ENCODE data around the gene TJP1.
"Not testable (repeated sequence)": the region's sequence is repeated elsewhere in the genome, so short reads cannot be mapped to it uniquely, and the experiment has no call there.

Gene TJP1

GRCh38 chr15:29792426-29793159 is 29.7 kb downstream of the TJP1 start:
- peak; percentile 77 for DNase-seq (ENCODE audit: low read depth)
- peaks cover 13% of the 10 kb centered on the region for H3K36me3 ChIP-seq (ENCODE audit: control insufficient read depth, insufficient read depth, low read length, severe bottlenecking)
- H3K4me1 ChIP-seq (ENCODE audit: control insufficient read depth, insufficient read depth, low read length): peaks cover 16% of the 10 kb centered on the region
- no peak overlapping the region for H3K9ac ChIP-seq (ENCODE audit: low read length)
- H3K4me3 ChIP-seq (ENCODE audit: low read length): no peak overlapping the region
- no peaks in the 10 kb centered on the region for H3K9me3 ChIP-seq (ENCODE audit: control insufficient read depth, low read length)
- H3K27me3 ChIP-seq (replicated peaks; ENCODE audit: control insufficient read depth, insufficient read depth, low read length): no peaks in the 10 kb centered on the region

- Histone ChIP-seq H3K27me3 (replicated peaks; ENCODE audit: control insufficient read depth, insufficient read depth, low read length) (no peaks in the 10 kb centered on the region), H3K4me1 (ENCODE audit: control insufficient read depth, insufficient read depth, low read length) (peaks cover 16% of the 10 kb centered on the region), H3K36me3 (ENCODE audit: control insufficient read depth, insufficient read depth, low read length, severe bottlenecking) (peaks cover 13% of the 10 kb centered on the region), H3K9me3 (ENCODE audit: control insufficient read depth, low read length) (no peaks in the 10 kb centered on the region), H3K4me3 (ENCODE audit: low read length) (no peak overlapping the region), H3K9ac (ENCODE audit: low read length) (no peak overlapping the region)
- no peak for DNase-seq (ENCODE audit: low read depth)
Measured at GRCh38 chr15:29790607-29791006, 31.7 kb downstream of the TJP1 start.

GRCh38 chr15:29789871-29790270 is 32.4 kb downstream of the TJP1 start:
- no peak for DNase-seq (ENCODE audit: low read depth)
- H3K9me3 ChIP-seq (ENCODE audit: control insufficient read depth, low read length): no peaks in the 10 kb centered on the region
- peaks cover 20% of the 10 kb centered on the region for H3K4me1 ChIP-seq (ENCODE audit: control insufficient read depth, insufficient read depth, low read length)
- peaks cover 13% of the 10 kb centered on the region for H3K36me3 ChIP-seq (ENCODE audit: control insufficient read depth, insufficient read depth, low read length, severe bottlenecking)
- no peak overlapping the region for H3K4me3 ChIP-seq (ENCODE audit: low read length)
- no peaks in the 10 kb centered on the region for H3K27me3 ChIP-seq (replicated peaks; ENCODE audit: control insufficient read depth, insufficient read depth, low read length)
- H3K9ac ChIP-seq (ENCODE audit: low read length): no peak overlapping the region

DNA sequence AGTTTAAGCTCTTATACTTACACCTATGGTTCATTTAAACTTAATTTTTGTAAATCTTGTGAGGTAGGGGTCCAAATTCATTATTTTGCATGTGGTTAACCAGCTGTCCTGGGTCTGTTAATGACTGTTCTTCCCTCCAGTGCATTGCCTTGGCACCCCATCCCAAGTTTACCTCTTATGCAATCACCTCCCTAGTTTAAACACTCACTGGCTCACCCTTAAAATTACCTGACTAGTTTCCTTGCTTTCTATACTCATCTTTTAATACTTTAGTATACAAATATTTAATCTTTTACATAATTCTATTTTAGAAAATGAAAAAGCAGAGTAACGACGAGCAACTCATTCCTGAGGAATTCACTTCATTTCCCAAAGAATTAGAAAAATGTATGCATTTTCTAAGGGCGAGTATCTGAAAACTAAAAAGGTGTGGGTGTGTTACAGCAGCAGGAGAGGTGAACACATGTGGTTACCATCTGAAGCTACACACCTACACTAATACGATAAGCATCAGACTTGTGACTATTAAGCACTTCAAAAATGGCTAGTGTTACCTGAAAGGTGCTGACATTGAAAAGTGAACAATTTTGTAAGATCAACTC is 33.7 kb downstream of the TJP1 start:
- Histone ChIP-seq H3K9me3 (ENCODE audit: control insufficient read depth, low read length) (no peaks in the 10 kb centered on the region), H3K27me3 (replicated peaks; ENCODE audit: control insufficient read depth, insufficient read depth, low read length) (no peaks in the 10 kb centered on the region), H3K4me1 (ENCODE audit: control insufficient read depth, insufficient read depth, low read length) (peaks cover 20% of the 10 kb centered on the region), H3K4me3 (ENCODE audit: low read length) (no peak overlapping the region), H3K36me3 (ENCODE audit: control insufficient read depth, insufficient read depth, low read length, severe bottlenecking) (peaks cover 4% of the 10 kb centered on the region), H3K9ac (ENCODE audit: low read length) (no peak overlapping the region)
- DNase-seq (ENCODE audit: low read depth): peak; percentile 28

DNA sequence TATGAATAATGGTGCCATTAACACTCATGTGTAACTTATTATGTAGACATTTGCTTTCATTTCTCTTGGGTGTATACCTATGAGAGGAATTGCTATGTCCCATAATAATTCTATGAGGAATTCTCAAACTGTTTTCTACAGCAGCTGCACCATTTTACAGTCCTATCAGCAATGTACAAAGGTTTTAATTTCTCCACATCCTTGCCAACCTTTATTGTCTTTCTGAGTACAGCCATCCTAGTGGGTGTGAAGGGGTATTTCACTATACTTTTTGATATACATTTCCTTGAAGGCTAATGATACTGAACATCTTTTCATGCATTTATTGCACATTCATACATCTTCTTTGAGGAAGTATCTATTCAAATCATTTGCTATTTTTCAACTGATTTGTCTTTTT is 34.5 kb downstream of the TJP1 start:
- no peaks in the 10 kb centered on the region for H3K36me3 ChIP-seq (ENCODE audit: control insufficient read depth, insufficient read depth, low read length, severe bottlenecking)
- no peaks in the 10 kb centered on the region for H3K27me3 ChIP-seq (replicated peaks; ENCODE audit: control insufficient read depth, insufficient read depth, low read length)
- H3K9ac ChIP-seq (ENCODE audit: low read length): no peak overlapping the region
- H3K4me1 ChIP-seq (ENCODE audit: control insufficient read depth, insufficient read depth, low read length): peaks cover 20% of the 10 kb centered on the region
- no peaks in the 10 kb centered on the region for H3K9me3 ChIP-seq (ENCODE audit: control insufficient read depth, low read length)
- no peak overlapping the region for H3K4me3 ChIP-seq (ENCODE audit: low read length)
- DNase-seq (ENCODE audit: low read depth): no peak

GRCh38 chr15:29785642-29786041 is 36.6 kb downstream of the TJP1 start:
- no peak overlapping the region for H3K9ac ChIP-seq (ENCODE audit: low read length)
- no peak overlapping the region for H3K4me3 ChIP-seq (ENCODE audit: low read length)
- no peaks in the 10 kb centered on the region for H3K27me3 ChIP-seq (replicated peaks; ENCODE audit: control insufficient read depth, insufficient read depth, low read length)
- peaks cover 12% of the 10 kb centered on the region for H3K4me1 ChIP-seq (ENCODE audit: control insufficient read depth, insufficient read depth, low read length)
- H3K36me3 ChIP-seq (ENCODE audit: control insufficient read depth, insufficient read depth, low read length, severe bottlenecking): no peaks in the 10 kb centered on the region
- no peaks in the 10 kb centered on the region for H3K9me3 ChIP-seq (ENCODE audit: control insufficient read depth, low read length)
- DNase-seq (ENCODE audit: low read depth): no peak

GRCh38 chr15:29785136-29785535 is 37.1 kb downstream of the TJP1 start:
- H3K27me3 ChIP-seq (replicated peaks; ENCODE audit: control insufficient read depth, insufficient read depth, low read length): no peaks in the 10 kb centered on the region
- H3K4me3 ChIP-seq (ENCODE audit: low read length): no peak overlapping the region
- no peak for DNase-seq (ENCODE audit: low read depth)
- no peaks in the 10 kb centered on the region for H3K36me3 ChIP-seq (ENCODE audit: control insufficient read depth, insufficient read depth, low read length, severe bottlenecking)
- H3K9me3 ChIP-seq (ENCODE audit: control insufficient read depth, low read length): no peaks in the 10 kb centered on the region
- H3K9ac ChIP-seq (ENCODE audit: low read length): no peak overlapping the region
- peaks cover 12% of the 10 kb centered on the region for H3K4me1 ChIP-seq (ENCODE audit: control insufficient read depth, insufficient read depth, low read length)

- no peak overlapping the region for H3K9ac ChIP-seq (ENCODE audit: low read length)
- no peaks in the 10 kb centered on the region for H3K36me3 ChIP-seq (ENCODE audit: control insufficient read depth, insufficient read depth, low read length, severe bottlenecking)
- no peak overlapping the region for H3K4me3 ChIP-seq (ENCODE audit: low read length)
- H3K9me3 ChIP-seq (ENCODE audit: control insufficient read depth, low read length): no peaks in the 10 kb centered on the region
- no peaks in the 10 kb centered on the region for H3K27me3 ChIP-seq (replicated peaks; ENCODE audit: control insufficient read depth, insufficient read depth, low read length)
- H3K4me1 ChIP-seq (ENCODE audit: control insufficient read depth, insufficient read depth, low read length): peaks cover 12% of the 10 kb centered on the region
- no peak for DNase-seq (ENCODE audit: low read depth)
Measured at GRCh38 chr15:29784413-29784812, 37.9 kb downstream of the TJP1 start.

- not testable (repeated sequence) for H3K4me1 ChIP-seq (ENCODE audit: control insufficient read depth, insufficient read depth, low read length); H3K27me3 ChIP-seq (replicated peaks; ENCODE audit: control insufficient read depth, insufficient read depth, low read length); H3K4me3 ChIP-seq (ENCODE audit: low read length); H3K36me3 ChIP-seq (ENCODE audit: control insufficient read depth, insufficient read depth, low read length, severe bottlenecking); H3K9ac ChIP-seq (ENCODE audit: low read length); H3K9me3 ChIP-seq (ENCODE audit: control insufficient read depth, low read length); DNase-seq (ENCODE audit: low read depth)
Measured at GRCh38 chr15:29782816-29783215, 39.5 kb downstream of the TJP1 start.

DNA sequence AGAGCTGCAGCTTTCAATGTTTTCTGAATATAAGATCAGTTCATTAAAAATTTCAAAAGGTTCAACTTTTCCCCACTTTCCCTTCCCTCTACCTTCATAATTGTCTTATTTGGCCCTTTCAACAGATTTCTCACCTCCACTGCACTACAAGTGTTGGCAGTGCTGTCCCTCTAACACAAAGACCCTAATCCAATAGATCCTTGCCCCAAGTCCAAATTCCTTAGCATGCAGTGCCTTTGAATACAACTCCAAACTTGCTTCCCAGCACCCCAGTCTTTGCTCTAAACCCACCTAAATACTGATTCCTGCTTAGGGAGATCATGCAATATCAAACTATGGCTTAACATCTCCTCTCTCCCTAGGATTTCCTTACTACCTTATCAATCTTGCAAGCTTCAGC is 43.9 kb downstream of the TJP1 start:
- Histone ChIP-seq H3K9me3 (ENCODE audit: control insufficient read depth, low read length) (no peaks in the 10 kb centered on the region), H3K4me1 (ENCODE audit: control insufficient read depth, insufficient read depth, low read length) (peaks cover 8% of the 10 kb centered on the region), H3K27me3 (replicated peaks; ENCODE audit: control insufficient read depth, insufficient read depth, low read length) (no peaks in the 10 kb centered on the region), H3K36me3 (ENCODE audit: control insufficient read depth, insufficient read depth, low read length, severe bottlenecking) (no peaks in the 10 kb centered on the region), H3K4me3 (ENCODE audit: low read length) (no peak overlapping the region), H3K9ac (ENCODE audit: low read length) (no peak overlapping the region)
- DNase-seq (ENCODE audit: low read depth): no peak

- no peak for DNase-seq (ENCODE audit: low read depth)
- peaks cover 2% of the 10 kb centered on the region for H3K36me3 ChIP-seq (ENCODE audit: control insufficient read depth, insufficient read depth, low read length, severe bottlenecking)
Measured at GRCh38 chr15:29776859-29777258, 45.4 kb downstream of the TJP1 start.

GRCh38 chr15:29774900-29775299 is 47.4 kb downstream of the TJP1 start:
- Histone ChIP-seq H3K4me1 (ENCODE audit: control insufficient read depth, insufficient read depth, low read length) (peaks cover 8% of the 10 kb centered on the region), H3K36me3 (ENCODE audit: control insufficient read depth, insufficient read depth, low read length, severe bottlenecking) (peaks cover 16% of the 10 kb centered on the region), H3K27me3 (replicated peaks; ENCODE audit: control insufficient read depth, insufficient read depth, low read length) (no peaks in the 10 kb centered on the region), H3K4me3 (ENCODE audit: low read length) (no peak overlapping the region), H3K9ac (ENCODE audit: low read length) (no peak overlapping the region), H3K9me3 (ENCODE audit: control insufficient read depth, low read length) (no peaks in the 10 kb centered on the region)
- DNase-seq (ENCODE audit: low read depth): peak; percentile 33

More at GRCh38 chr15:29776859-29777258, 45.4 kb downstream of the TJP1 start:
- H3K4me3 ChIP-seq (ENCODE audit: low read length): no peak overlapping the region
- H3K27me3 ChIP-seq (replicated peaks; ENCODE audit: control insufficient read depth, insufficient read depth, low read length): no peaks in the 10 kb centered on the region
- no peak overlapping the region for H3K9ac ChIP-seq (ENCODE audit: low read length)
- H3K4me1 ChIP-seq (ENCODE audit: control insufficient read depth, insufficient read depth, low read length): peaks cover 8% of the 10 kb centered on the region
- H3K9me3 ChIP-seq (ENCODE audit: control insufficient read depth, low read length): no peaks in the 10 kb centered on the region
